EL (cell line): ENCODE data around the gene HNRNPF.
"Not testable (repeated sequence)": the region's sequence is repeated elsewhere in the genome, so short reads cannot be mapped to it uniquely, and the experiment has no call there.

ENCODE experiments used
- DNase-seq: peaks from one replicate; pipeline ENCODE4 v3.0.0-alpha.2; 2016

Gene HNRNPF

GRCh38 chr10:43408710-43409384 is at the start of gene HNRNPF:
Gene HNRNPF, minus strand, starts transcription at chr10:43409186. Its CDS starts 21,302 bp downstream, at chr10:43387884.
- peak; percentile 96 for DNase-seq

GRCh38 chr10:43458227-43458626 is 49.2 kb upstream of the HNRNPF start:
- no peak for DNase-seq

- not testable (repeated sequence) for DNase-seq
Measured at GRCh38 chr10:43456561-43456960, 47.6 kb upstream of the HNRNPF start.

DNA sequence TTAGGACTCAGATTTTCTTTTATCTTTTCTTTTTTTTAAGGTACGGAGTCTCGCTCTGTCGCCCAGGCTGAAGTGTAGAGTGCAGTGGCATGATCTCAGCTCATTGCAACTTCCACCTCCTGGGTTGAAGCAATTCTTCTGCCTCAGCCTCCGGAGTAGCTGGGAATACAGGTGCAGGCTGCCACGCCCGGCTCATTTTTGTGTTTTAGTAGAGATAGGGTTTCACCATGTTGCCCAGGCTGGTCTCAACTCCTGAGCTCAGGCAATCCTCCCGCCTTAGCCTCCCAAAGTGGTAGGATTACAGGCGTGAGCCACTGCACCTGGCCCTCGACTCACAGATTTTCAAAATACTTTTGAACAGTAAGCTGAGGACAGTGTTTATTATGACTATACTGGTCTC is 45.0 kb upstream of the HNRNPF start:
- DNase-seq = not testable (repeated sequence)

GRCh38 chr10:43453266-43453831 is 44.4 kb upstream of the HNRNPF start:
- no peak for DNase-seq

- DNase-seq = no peak
Measured at GRCh38 chr10:43452356-43452914, 43.4 kb upstream of the HNRNPF start.

DNA sequence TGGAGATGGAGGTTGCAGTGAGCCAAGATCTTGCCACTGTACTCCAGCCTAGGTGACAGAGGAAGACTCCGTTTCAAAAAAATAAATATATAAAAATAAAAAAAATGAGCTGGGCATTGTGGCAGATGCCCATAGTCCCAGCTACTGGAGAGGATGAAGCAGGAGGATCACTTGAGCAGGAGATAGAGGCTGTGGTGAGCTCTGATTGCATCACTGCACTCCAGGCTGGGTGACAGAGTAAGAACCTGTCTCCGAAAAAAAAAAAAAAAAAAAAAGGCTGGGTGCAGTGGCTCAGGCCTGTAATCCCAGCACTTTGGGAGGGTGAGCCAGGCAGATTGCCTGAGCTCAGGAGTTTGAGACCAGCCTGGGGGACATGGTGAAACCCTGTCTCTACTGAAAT is 39.8 kb upstream of the HNRNPF start:
- DNase-seq = no peak

GRCh38 chr10:43446219-43447017 is 37.4 kb upstream of the HNRNPF start:
- not testable (repeated sequence) for DNase-seq

GRCh38 chr10:43444897-43445466 is 36.0 kb upstream of the HNRNPF start:
- no peak for DNase-seq

- DNase-seq = no peak
Measured at GRCh38 chr10:43444323-43444722, 35.3 kb upstream of the HNRNPF start.

DNA sequence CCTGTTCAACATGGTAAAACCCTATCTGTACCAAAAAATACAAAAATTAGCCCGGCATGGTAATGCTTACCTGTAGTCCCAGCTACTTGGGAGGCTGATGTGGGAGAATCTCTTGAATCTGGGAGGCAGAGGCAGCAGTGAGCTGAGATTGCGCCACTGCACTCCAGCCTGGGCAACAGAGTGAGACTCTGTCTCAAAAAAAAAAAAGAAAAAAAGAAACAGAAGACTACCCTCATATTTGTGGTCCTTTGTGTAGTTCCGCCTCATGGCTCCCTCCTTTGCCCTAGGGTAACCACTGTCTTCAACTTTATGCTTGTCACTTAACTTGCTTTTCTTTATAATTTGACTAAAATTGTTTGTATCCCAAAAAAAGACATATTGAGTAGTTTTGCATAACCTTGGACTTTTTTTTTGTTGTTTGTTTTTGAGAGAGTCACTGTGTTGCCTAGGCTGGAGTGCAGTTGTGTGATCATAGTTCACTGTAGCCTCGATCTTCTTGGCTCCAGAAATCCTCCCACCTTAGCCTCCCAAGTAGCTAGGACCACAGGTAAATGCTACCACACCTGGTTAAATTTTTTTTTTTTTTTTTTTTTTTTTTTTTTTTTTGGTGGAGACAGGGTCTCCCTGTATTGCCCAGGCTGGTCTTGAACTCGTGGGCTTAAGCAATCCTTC is 31.6 kb upstream of the HNRNPF start:
- DNase-seq = no peak

DNA sequence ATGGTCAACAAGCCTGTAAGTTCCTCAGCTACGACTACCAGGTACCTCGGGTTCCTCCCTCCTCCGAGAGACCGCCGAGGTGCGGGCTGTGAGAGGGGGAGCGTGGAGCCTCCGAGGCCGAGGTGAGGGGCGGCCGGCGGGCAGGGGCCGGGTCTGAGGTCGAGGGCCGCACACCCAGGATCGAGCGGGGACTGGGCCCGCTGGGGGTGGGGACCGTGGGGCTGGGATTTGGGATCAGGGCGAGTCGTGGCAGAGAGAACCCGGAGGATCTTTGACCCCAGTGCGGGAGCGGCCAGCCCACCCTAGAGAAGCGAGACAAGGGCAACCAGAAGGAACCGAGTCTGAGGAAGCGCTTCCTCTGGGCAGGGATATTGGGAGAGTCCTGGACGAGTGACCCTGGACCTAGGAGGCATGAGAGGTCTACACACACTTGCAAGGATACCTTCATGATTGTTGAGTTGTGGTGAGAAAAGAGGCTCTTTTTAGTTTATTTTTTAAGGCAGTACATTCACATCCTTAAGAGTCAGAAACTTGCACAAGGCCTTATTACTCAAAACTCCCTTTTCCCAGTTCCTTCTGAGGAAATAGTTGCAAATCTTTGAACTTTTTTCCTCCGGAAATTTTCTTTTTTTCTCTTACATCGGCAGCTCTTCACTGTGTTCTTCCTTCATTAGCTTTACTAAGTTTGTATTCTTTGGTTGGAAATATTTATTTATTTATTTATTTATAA is 28.3 kb upstream of the HNRNPF start:
- DNase-seq = no peak

GRCh38 chr10:43436291-43437140 is 27.5 kb upstream of the HNRNPF start, which contains the start of gene ZNF487:
Gene ZNF487, plus strand, starts transcription at chr10:43437111. Its CDS starts 38,703 bp downstream, at chr10:43475814.
- peak; percentile 86 for DNase-seq

DNA sequence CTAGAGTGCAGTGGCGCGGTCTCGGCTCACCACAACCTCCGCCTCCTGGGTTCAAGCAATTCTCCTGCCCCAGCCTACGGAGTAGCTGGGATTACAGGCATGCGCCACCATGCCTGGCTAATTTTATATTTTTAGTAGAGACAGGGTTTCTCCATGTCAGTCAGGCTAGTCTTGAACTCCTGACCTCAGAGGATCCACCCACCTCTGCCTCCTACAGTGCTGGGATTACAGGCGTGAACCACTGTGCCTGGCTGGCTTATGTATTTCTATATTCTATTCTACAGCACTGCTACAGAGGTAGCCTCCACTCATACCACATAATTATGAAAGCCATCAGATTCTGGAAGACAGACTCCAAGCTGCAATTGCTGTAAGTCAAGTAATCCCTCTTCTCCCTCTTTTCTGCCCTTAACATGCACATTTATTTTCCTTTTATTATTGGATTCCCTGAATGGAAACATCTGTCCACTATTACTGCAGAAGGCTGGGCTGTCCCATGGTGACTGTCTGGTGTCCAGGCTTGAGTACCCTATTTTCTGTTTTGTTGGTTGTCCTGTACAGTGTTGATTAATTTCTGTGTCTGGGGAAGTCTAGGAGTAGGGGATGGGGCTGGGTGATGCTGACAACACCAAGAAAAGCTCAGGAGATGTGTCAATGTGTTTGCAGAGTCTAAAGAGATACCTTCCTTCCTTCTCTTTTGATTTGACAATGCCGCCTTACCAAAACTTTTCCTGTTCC is 22.1 kb upstream of the HNRNPF start:
- DNase-seq = no peak

- DNase-seq = no peak
Measured at GRCh38 chr10:43427166-43427825, 18.3 kb upstream of the HNRNPF start.

- not testable (repeated sequence) for DNase-seq
Measured at GRCh38 chr10:43426476-43426875, 17.5 kb upstream of the HNRNPF start.

GRCh38 chr10:43424416-43424815 is 15.4 kb upstream of the HNRNPF start:
- no peak for DNase-seq

DNA sequence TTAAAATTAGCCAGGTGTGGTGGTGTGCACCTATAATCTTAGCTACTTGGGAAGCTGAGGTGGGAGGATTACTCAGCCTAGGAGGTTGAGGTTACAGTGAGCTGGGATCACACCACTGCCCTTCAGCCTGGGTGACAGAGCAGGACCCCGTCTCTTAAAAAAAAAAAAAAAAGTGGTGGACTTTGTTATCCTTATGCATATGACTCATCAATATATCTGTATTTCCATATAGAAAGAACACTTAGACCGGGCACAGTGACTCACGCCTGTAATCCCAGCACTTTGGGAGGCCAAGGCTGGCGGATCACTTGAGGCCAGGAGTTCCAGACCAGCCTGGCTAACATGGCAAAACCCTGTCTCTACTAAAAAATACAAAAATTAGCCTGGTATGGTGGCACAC is 13.0 kb upstream of the HNRNPF start:
- not testable (repeated sequence) for DNase-seq

DNA sequence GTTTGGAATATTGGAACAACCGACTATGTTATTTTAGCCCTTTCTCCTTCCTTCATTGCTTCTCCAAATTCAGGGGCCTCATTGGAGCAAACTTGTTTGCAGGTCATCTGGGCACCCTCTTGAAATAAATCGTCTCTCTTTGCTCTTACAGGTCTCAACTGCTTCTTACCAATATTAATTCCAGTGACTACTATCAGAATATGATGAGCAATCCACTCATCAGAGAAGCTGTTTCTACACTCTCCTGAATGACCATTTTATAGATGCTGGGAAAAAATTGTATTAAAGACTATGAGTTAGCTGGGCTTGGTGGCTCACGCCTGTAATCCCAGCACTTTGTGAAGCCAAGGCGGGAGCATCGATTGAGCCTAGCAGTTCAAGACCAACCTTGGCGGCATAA is 12.5 kb upstream of the HNRNPF start:
- no peak for DNase-seq

DNA sequence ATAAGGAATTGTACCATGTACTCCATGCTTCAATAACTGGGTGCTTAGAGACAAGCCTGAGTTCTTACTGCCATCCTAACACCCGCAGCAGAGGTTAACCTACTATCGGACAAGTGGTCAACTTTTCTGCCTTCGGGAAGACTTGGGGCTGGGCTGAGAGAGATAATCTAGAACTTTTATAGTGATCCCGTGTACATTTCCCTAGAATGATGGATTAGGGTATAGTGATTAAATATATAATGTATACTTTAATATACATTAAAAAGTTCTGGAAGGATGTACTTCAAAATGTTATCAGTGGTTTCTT is 12.2 kb upstream of the HNRNPF start:
- DNase-seq = no peak
